Gastrocnemius medialis (tissue), 4 donors: ENCODE results near the gene CSNK2A1. TPM values are rescaled to one million over a fixed set of nuclear protein-coding genes. Genes with fewer than 3 reads are reported as not detected.

ENCODE experiments used
- ATAC-seq, 2 donors: fragments of 150-250 bp; one replicate each; pipeline ENCODE4 v1.9.1; 2016
- DNase-seq, 2 donors: peaks; one replicate each; pipeline ENCODE4 v3.0.0-alpha.2; 2019
- H3K27ac ChIP-seq, 4 donors: fragments of 200-600 bp; sonication (generic); 1 replicate in 1 of 4; 2 replicates in 3 of 4; pipeline ENCODE4 v1.5.1; 2016 to 2018; ENCODE audit warnings: mild to moderate bottlenecking in 2 of 4, moderate library complexity in 1 of 4
- H3K27me3 ChIP-seq, 3 donors: fragments of 200-600 bp; sonication (generic) in 2 of 3; 1 replicate in 1 of 3; 2 replicates in 2 of 3; pipeline versions ENCODE4 v1.5.1 to v1.6.0; 2016 to 2019; ENCODE audit warnings: mild to moderate bottlenecking in 1 of 3, moderate library complexity in 1 of 3
- H3K36me3 ChIP-seq, 2 donors: fragments of 200-600 bp; sonication (generic) in 1 of 2; one replicate each; pipeline ENCODE4 v1.5.1; 2017 to 2018
- H3K4me1 ChIP-seq, 2 donors: fragments of 200-600 bp; sonication (generic) in 1 of 2; one replicate each; pipeline ENCODE4 v1.5.1; 2016 to 2017; ENCODE audit warnings: mild to moderate bottlenecking in 2 of 2
- H3K4me3 ChIP-seq, 4 donors: fragments of 200-600 bp; sonication (generic) in 3 of 4; 1 replicate in 1 of 4; 2 replicates in 3 of 4; pipeline ENCODE4 v1.5.1; 2016 to 2019; ENCODE audit warnings: mild to moderate bottlenecking in 2 of 4
- H3K9me3 ChIP-seq, 3 donors: fragments of 200-600 bp; sonication (generic) in 2 of 3; 1 replicate in 1 of 3; 2 replicates in 2 of 3; pipeline ENCODE4 v1.5.1; 2016 to 2019
- POLR2A ChIP-seq, 2 donors: fragments of 450-650 bp; IDR thresholded peaks; one replicate each; pipeline ENCODE4 v1.6.1; 2017; ENCODE audit warnings: antibody characterized with exemption in 2 of 2, mild to moderate bottlenecking in 2 of 2, moderate library complexity in 2 of 2
- in situ Hi-C, 4 donors: fragments of 200-750 bp; cut with MboI; loops; one replicate each; pipeline versions ENCODE4 v1.15.0 to v1.8.0; 2017; ENCODE audit warnings: low sequenced_read_pairs in 4 of 4
- intact Hi-C: fragments of 100-400 bp; cut with DNase I; formaldehyde crosslinking; loops from one replicate; pipeline ENCODE4 v1.15.1; 2023; ENCODE audit warnings: low total_unique reads
- total RNA-seq, 4 donors: library from RNA; depleted of rRNA; stranded (reverse); fragments of >200 nt; gene quantifications; one replicate each; pipeline versions ENCODE4 v1.1.0 to v1.2.3, GENCODE V29; 2016
- TF ChIP-seq, protein P1 (sequence below), 5 experiments: fragments of 450-650 bp in 3 of 5; fragments of 200-600 bp in 2 of 5; sonication (generic) in 2 of 5; IDR thresholded peaks in 4 of 5; conservative IDR thresholded peaks in 1 of 5; 1 replicate in 4 of 5; 2 replicates in 1 of 5; pipeline ENCODE4 v1.5.1; 2016 to 2019; ENCODE audit warnings: antibody characterized with exemption in 5 of 5, mild to moderate bottlenecking in 3 of 5, moderate library complexity in 3 of 5

Gene CSNK2A1
- total RNA-seq, 4 donors from 2014 or later: 108 to 180 (median 157) TPM

DNA sequence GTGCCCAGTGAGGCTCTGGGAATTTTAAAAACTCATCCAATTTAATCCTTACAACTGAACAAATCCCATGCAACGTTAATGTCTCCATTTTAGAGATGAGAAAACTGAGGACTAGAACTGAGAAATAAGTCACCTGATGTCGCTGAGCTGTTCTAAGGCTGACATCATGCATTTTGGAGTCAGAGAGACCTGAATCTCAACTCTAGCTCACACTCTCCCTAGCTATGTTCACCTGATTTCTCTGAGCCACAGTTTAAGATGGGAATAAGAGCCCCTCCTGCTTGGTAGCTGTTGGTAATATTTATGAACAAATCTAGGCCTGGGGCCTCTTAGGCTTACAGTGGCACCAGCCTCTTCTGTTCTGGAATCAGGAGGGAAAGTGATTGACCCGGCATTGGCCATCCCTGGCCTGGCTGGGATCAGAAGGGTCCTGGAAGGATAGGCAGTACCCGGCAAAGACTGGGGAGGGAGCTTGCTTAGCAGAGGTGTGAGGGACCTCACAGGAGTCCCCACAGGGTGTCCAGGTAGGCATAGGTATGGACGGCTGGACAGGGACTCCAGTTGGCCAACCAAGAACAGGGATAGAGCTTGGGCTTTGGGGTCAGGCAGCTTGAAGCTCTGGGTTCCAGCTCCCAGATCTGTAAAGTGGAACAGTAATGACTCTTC is 18.8 kb upstream of the CSNK2A1 start:
- Histone ChIP-seq H3K9me3 (no peaks in the 10 kb centered on the region), H3K4me1 (peaks cover 0 to 6% of the 10 kb centered on the region in 2 donors), H3K36me3 (no peaks in the 10 kb centered on the region), H3K27ac (no peak overlapping the region), H3K4me3 (no peak overlapping the region), H3K27me3 (no peaks in the 10 kb centered on the region)
- intact Hi-C loops: no loop called here
- in situ Hi-C loops: loop anchor here (5.0 to 10.0 kb wide), 3 partner anchors 80 to 175 kb away; no protein-coding TSS in a partner anchor
- no peak for TF ChIP-seq POLR2A (IDR thresholded peaks at IDR 0.05)
- TF ChIP-seq, protein P1, sequence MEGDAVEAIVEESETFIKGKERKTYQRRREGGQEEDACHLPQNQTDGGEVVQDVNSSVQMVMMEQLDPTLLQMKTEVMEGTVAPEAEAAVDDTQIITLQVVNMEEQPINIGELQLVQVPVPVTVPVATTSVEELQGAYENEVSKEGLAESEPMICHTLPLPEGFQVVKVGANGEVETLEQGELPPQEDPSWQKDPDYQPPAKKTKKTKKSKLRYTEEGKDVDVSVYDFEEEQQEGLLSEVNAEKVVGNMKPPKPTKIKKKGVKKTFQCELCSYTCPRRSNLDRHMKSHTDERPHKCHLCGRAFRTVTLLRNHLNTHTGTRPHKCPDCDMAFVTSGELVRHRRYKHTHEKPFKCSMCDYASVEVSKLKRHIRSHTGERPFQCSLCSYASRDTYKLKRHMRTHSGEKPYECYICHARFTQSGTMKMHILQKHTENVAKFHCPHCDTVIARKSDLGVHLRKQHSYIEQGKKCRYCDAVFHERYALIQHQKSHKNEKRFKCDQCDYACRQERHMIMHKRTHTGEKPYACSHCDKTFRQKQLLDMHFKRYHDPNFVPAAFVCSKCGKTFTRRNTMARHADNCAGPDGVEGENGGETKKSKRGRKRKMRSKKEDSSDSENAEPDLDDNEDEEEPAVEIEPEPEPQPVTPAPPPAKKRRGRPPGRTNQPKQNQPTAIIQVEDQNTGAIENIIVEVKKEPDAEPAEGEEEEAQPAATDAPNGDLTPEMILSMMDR (IDR thresholded peaks at IDR 0.05 in 4 of 5, conservative IDR thresholded peaks at IDR 0.05 in 1 of 5): no peak
- DNase-seq (no peak), ATAC-seq (no peak)

DNA sequence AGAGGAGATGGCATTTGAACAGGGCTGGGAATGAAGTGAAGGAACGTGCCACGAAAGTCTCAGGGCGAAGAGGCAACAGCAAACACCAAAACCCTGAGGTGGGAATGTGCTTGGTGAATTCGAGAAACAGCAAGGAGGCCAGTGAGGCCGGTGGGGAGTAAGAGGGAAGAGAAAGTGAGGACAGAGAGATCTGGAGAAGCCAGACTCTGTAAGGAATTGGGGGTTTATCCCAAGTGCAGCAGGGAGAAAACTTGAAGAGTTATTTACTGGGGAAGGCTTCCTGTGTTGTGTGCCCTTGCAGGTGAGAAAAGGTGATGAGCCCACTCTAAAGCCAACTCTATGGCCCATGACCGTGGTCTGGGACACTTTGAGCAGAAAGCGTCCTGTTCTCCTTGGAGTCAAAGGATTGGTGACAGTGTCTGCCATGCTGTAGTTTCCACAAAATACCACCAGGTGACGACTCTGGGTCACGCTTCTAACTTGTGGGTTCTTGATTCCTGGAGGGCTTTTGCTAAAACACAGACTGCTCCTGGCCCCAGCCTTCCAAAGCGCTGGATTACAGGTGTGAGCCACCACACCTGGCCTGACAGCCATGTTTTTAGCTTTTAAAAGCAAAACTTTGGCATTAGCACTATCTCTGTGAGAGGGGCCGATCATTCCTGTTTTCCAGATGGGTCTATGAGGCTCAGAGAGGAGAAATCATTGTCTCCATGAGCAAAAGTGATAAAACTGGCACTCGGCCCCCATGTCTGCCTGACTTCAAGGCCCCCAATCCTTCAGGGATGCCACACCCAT is 18.0 kb upstream of the CSNK2A1 start:
- no peaks in the 10 kb centered on the region for H3K27me3 ChIP-seq
- peaks cover 0 to 6% of the 10 kb centered on the region in 2 donors for H3K4me1 ChIP-seq
- DNase-seq (peak; percentile 40 to 55), ATAC-seq (peak; percentile 82 to 88)
- TF ChIP-seq, protein P1 (IDR thresholded peaks at IDR 0.05 in 4 of 5, conservative IDR thresholded peaks at IDR 0.05 in 1 of 5): peak; percentile 89 to 98 (median 95)
- no peak for TF ChIP-seq POLR2A (IDR thresholded peaks at IDR 0.05)
- no peaks in the 10 kb centered on the region for H3K36me3 ChIP-seq
- H3K9me3 ChIP-seq: no peaks in the 10 kb centered on the region
- in situ Hi-C loops (loop anchor here (5.0 to 10.0 kb wide), 3 partner anchors 81 to 176 kb away; no protein-coding TSS in a partner anchor), intact Hi-C loops (loop anchor here (1.0 kb wide), 2 partner anchors 84 to 178 kb away; no protein-coding TSS in a partner anchor)
- no peak overlapping the region for H3K4me3 ChIP-seq
- no peak overlapping the region for H3K27ac ChIP-seq

DNA sequence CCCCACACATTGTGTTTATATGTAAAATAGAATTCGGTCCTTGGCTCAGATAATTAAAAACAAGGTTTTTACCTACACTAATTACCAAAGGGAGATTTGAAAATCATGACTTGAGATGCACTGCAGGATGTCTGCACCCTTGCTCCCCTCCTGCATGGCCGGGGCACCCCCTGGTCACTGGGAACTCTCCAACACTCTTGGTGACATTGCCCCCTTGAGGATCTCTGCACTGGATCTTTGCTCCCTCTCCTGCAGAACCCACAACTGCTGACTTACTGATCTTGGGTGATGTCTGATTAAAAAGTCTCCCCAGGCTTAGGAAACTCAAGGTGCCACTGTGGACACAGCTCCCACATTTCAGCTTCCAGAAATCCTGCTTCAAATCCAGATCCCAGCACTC is 17.1 kb upstream of the CSNK2A1 start:
- no peak for DNase-seq
- H3K4me1 ChIP-seq: peaks cover 0 to 6% of the 10 kb centered on the region in 2 donors
- H3K4me3 ChIP-seq: no peak overlapping the region
- ATAC-seq: no peak
- no peaks in the 10 kb centered on the region for H3K36me3 ChIP-seq
- TF ChIP-seq, protein P1 (IDR thresholded peaks at IDR 0.05 in 4 of 5, conservative IDR thresholded peaks at IDR 0.05 in 1 of 5): no peak
- no peak for TF ChIP-seq POLR2A (IDR thresholded peaks at IDR 0.05)
- H3K27ac ChIP-seq: no peak overlapping the region
- no peaks in the 10 kb centered on the region for H3K9me3 ChIP-seq
- in situ Hi-C loops: loop anchor here (5.0 to 10.0 kb wide), 3 partner anchors 82 to 177 kb away; no protein-coding TSS in a partner anchor
- H3K27me3 ChIP-seq: peaks cover 0 to 2% (median 0%) of the 10 kb centered on the region in 3 donors
- intact Hi-C loops: loop anchor here (1.0 kb wide), 2 partner anchors 85 to 179 kb away; no protein-coding TSS in a partner anchor

DNA sequence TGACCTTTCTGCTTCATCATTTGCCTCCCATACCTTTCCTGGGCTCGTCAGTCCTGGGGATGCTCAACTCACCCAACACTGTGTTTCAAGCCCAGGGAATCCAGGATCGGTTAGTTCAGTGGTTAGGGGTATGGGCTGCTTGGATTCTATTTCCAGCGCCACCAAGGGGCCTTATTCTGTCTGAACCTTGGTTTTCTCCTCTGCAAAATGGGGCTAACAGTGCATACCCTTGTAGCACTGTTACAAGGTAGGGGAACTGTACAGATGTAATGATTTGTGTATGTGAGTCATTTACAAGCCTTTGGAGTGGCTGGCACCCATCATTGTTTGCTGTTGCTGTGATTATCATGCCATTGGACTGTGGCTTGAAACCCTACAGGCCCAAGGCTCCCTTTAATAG is 14.5 kb upstream of the CSNK2A1 start:
- Histone ChIP-seq H3K36me3 (no peaks in the 10 kb centered on the region), H3K9me3 (no peaks in the 10 kb centered on the region), H3K4me3 (no peak overlapping the region), H3K4me1 (peaks cover 0 to 6% of the 10 kb centered on the region in 2 donors), H3K27ac (no peak overlapping the region), H3K27me3 (peaks cover 0 to 3% (median 2%) of the 10 kb centered on the region in 3 donors)
- in situ Hi-C loops: loop anchor here in 2 of 4 donors (10.0 kb wide), 2 partner anchors 97 to 177 kb away; partner anchors contain the start of gene SRXN1 (in 1 of the 2)
- ATAC-seq: no peak
- intact Hi-C loops: no loop called here
- DNase-seq: no peak
- TF ChIP-seq, protein P1 (IDR thresholded peaks at IDR 0.05 in 4 of 5, conservative IDR thresholded peaks at IDR 0.05 in 1 of 5): no peak
- no peak for TF ChIP-seq POLR2A (IDR thresholded peaks at IDR 0.05)
